MCF 10A (cell line): ENCODE results near the gene TBX2. TPM values are rescaled to one million over a fixed set of nuclear protein-coding genes. Genes with fewer than 3 reads are reported as not detected.

Source experiments
- BruUV-seq: library from RNA; stranded (reverse); fragments of 400-500 nt; replicated peaks from 2 replicates; lab custom pipeline; 2021; lab: Mats Ljungman, UMichigan
- CTCF ChIA-PET: fragments of 300-600 bp; sonication (Branson Sonifier 250); formaldehyde crosslinking; extraction: SDS; loops from one replicate; lab custom pipeline; 2021; ENCODE audit warnings: antibody characterized with exemption, inconsistent platforms; lab: Yijun Ruan, JAX
- POLR2A ChIA-PET: fragments of 300-600, 350-650 bp; sonication (Branson Sonifier 250); formaldehyde crosslinking; extraction: SDS; loops from one replicate; lab custom pipeline; 2020; ENCODE audit warnings: antibody characterized with exemption, inconsistent platforms; lab: Yijun Ruan, JAX
- DNase-seq: peaks from one replicate; pipeline ENCODE4 v3.0.0-alpha.2; 2018; ENCODE audit not compliant: unreplicated experiment
- H3K27ac Mint-ChIP-seq: one replicate; pipeline ENCODE4 v1.8.0; 2022; ENCODE audit warnings: mild to moderate bottlenecking, low read depth, mixed read lengths; ENCODE audit not compliant: unreplicated experiment
- H3K27me3 Mint-ChIP-seq: one replicate; pipeline ENCODE4 v1.8.0; 2022; ENCODE audit warnings: mixed read lengths; ENCODE audit not compliant: insufficient read depth, unreplicated experiment
- H3K36me3 Mint-ChIP-seq: one replicate; pipeline ENCODE4 v1.8.0; 2022; ENCODE audit warnings: mild to moderate bottlenecking, moderate library complexity, mixed read lengths; ENCODE audit not compliant: insufficient read depth, unreplicated experiment
- H3K4me1 Mint-ChIP-seq: one replicate; pipeline ENCODE4 v1.8.0; 2022; ENCODE audit warnings: mixed read lengths; ENCODE audit not compliant: insufficient read depth, unreplicated experiment
- H3K4me3 Mint-ChIP-seq: one replicate; pipeline ENCODE4 v1.8.0; 2022; ENCODE audit warnings: mild to moderate bottlenecking, moderate library complexity, mixed read lengths; ENCODE audit not compliant: unreplicated experiment
- H3K9me3 Mint-ChIP-seq: one replicate; pipeline ENCODE4 v1.8.0; 2022; ENCODE audit warnings: mixed read lengths; ENCODE audit not compliant: unreplicated experiment
- CTCF ChIP-seq: fragments of 200-600 bp; IDR thresholded peaks from one replicate; pipeline ENCODE4 v1.8.0; 2022; ENCODE audit warnings: antibody characterized with exemption, mild to moderate bottlenecking; ENCODE audit not compliant: unreplicated experiment
- intact Hi-C: fragments of 100-400 bp; cut with micrococcal nuclease; formaldehyde crosslinking; loops from 2 replicates; pipeline ENCODE4 v1.14.1; 2022
- total RNA-seq: library from RNA; stranded (reverse); gene quantifications from 2 replicates; pipeline ENCODE4 v1.2.3, GENCODE V29; 2022

The TBX2 gene
- total RNA-seq, 1 experiment from 2014 or later, result 1.5 TPM

- CTCF ChIA-PET, result interaction anchor here (0.6 to 0.8 kb wide), 3 partner anchors 9 to 689 kb away, joined by 3 read pairs; no protein-coding TSS in a partner anchor
These were observed 14.7 kb upstream of the TBX2 start for GRCh38 chr17:61384692-61385576.

GRCh38 chr17:61385577-61386236 is 13.9 kb upstream of the TBX2 start:
- DNase-seq, result peak; percentile 32
- Mint-ChIP-seq H3K27ac (no peak overlapping the region), H3K9me3 (no peaks in the 10 kb centered on the region), H3K36me3 (no peaks in the 10 kb centered on the region), H3K27me3 (no peaks in the 10 kb centered on the region), H3K4me1 (no peaks in the 10 kb centered on the region), H3K4me3 (no peak overlapping the region)
- no peak for TF ChIP-seq CTCF
- ChIA-PET POLR2A (no interaction called here), CTCF (interaction anchor here (0.6 to 1.2 kb wide), 6 partner anchors 8 to 690 kb away, joined by 3 to 4 read pairs (median 3); partner anchors contain the start of gene TBX2)
- intact Hi-C loops, result no loop called here
- no TSS peak for BruUV-seq

More at GRCh38 chr17:61384692-61385576, 14.7 kb upstream of the TBX2 start:
- no peaks in the 10 kb centered on the region for H3K9me3 Mint-ChIP-seq
- no TSS peak for BruUV-seq
- POLR2A ChIA-PET, result no interaction called here
- H3K4me1 Mint-ChIP-seq, result no peaks in the 10 kb centered on the region
- H3K36me3 Mint-ChIP-seq, result no peaks in the 10 kb centered on the region
- no peak overlapping the region for H3K4me3 Mint-ChIP-seq
- DNase-seq, result no peak
- no peak for TF ChIP-seq CTCF
- H3K27me3 Mint-ChIP-seq, result no peaks in the 10 kb centered on the region
- H3K27ac Mint-ChIP-seq, result no peak overlapping the region
- intact Hi-C loops, result no loop called here

GRCh38 chr17:61386251-61386650 is 13.4 kb upstream of the TBX2 start:
- POLR2A ChIA-PET, result no interaction called here
- no peaks in the 10 kb centered on the region for H3K36me3 Mint-ChIP-seq
- H3K4me3 Mint-ChIP-seq, result no peak overlapping the region
- no TSS peak for BruUV-seq
- TF ChIP-seq CTCF, result no peak
- no peaks in the 10 kb centered on the region for H3K9me3 Mint-ChIP-seq
- H3K4me1 Mint-ChIP-seq, result no peaks in the 10 kb centered on the region
- intact Hi-C loops, result no loop called here
- no peak for DNase-seq
- H3K27me3 Mint-ChIP-seq, result no peaks in the 10 kb centered on the region
- H3K27ac Mint-ChIP-seq, result no peak overlapping the region
- CTCF ChIA-PET, result interaction anchor here (0.6 to 1.7 kb wide), 5 partner anchors 12 to 415 kb away, joined by 3 to 5 read pairs (median 4); partner anchors contain the start of gene TBX2

- H3K4me3 Mint-ChIP-seq, result no peak overlapping the region
- no peak overlapping the region for H3K27ac Mint-ChIP-seq
- CTCF ChIA-PET, result interaction anchor here (0.6 to 1.7 kb wide), 3 partner anchors 29 to 493 kb away, joined by 3 to 4 read pairs (median 3); no protein-coding TSS in a partner anchor
- no TSS peak for BruUV-seq
- POLR2A ChIA-PET, result interaction anchor here (0.7 kb wide), 1 partner anchor 12 kb away, joined by 3 read pairs; no protein-coding TSS in a partner anchor
- no peak for TF ChIP-seq CTCF
- DNase-seq, result no peak
- no peaks in the 10 kb centered on the region for H3K27me3 Mint-ChIP-seq
- no peaks in the 10 kb centered on the region for H3K36me3 Mint-ChIP-seq
- intact Hi-C loops, result no loop called here
- H3K4me1 Mint-ChIP-seq, result no peaks in the 10 kb centered on the region
- H3K9me3 Mint-ChIP-seq, result no peaks in the 10 kb centered on the region
These were observed 12.6 kb upstream of the TBX2 start for GRCh38 chr17:61387011-61387410.
